Mesendoderm (in vitro differentiated cells): ENCODE measurements around the gene PDZD2.

Experiments
- DNase-seq: peaks from one replicate; pipeline ENCODE4 v3.0.0; 2013
- H2AK5ac ChIP-seq: 2 replicates; pipeline ENCODE4 v1.6.1; 2013; ENCODE audit warnings: low read length, inconsistent platforms
- H2BK120ac ChIP-seq: 2 replicates; pipeline ENCODE4 v1.6.1; 2013; ENCODE audit warnings: low read depth, mild to moderate bottlenecking, low read length, moderate library complexity, mixed read lengths
- H2BK15ac ChIP-seq: replicated peaks from 2 replicates; pipeline ENCODE4 v1.6.1; 2013; ENCODE audit warnings: low read depth, mild to moderate bottlenecking, moderate library complexity
- H2BK5ac ChIP-seq: 2 replicates; pipeline ENCODE4 v1.6.1; 2013; ENCODE audit warnings: low read length, inconsistent platforms
- H3K18ac ChIP-seq: 2 replicates; pipeline ENCODE4 v1.6.1; 2013; ENCODE audit warnings: mild to moderate bottlenecking, low read length, mixed read lengths
- H3K23ac ChIP-seq: one replicate; pipeline ENCODE4 v1.6.1; 2013; ENCODE audit warnings: low read length
- H3K27ac ChIP-seq: 2 replicates; pipeline ENCODE4 v1.5.1; 2013; ENCODE audit warnings: low read depth, mild to moderate bottlenecking, inconsistent platforms, low read length, moderate library complexity
- H3K27me3 ChIP-seq: 2 replicates; pipeline ENCODE4 v1.6.1; 2013; ENCODE audit warnings: low read length, control low read depth, mild to moderate bottlenecking, inconsistent platforms; ENCODE audit not compliant: insufficient read depth, poor library complexity
- H3K36me3 ChIP-seq: 2 replicates; pipeline ENCODE4 v1.6.1; 2013; ENCODE audit warnings: low read length, inconsistent platforms; ENCODE audit not compliant: control insufficient read depth, insufficient read depth
- H3K4ac ChIP-seq: one replicate; pipeline ENCODE4 v1.6.1; 2013; ENCODE audit warnings: low read depth, mild to moderate bottlenecking, low read length, moderate library complexity
- H3K4me1 ChIP-seq: 2 replicates; pipeline ENCODE4 v1.6.1; 2013; ENCODE audit warnings: low read depth, low read length, inconsistent platforms; ENCODE audit not compliant: control insufficient read depth
- H3K4me2 ChIP-seq: 2 replicates; pipeline ENCODE4 v1.6.1; 2013; ENCODE audit warnings: low read length
- H3K4me3 ChIP-seq: 2 replicates; pipeline ENCODE4 v1.5.1; 2013; ENCODE audit warnings: mild to moderate bottlenecking, low read length
- H3K56ac ChIP-seq: one replicate; pipeline ENCODE4 v1.6.1; 2013; ENCODE audit warnings: low read length
- H3K79me1 ChIP-seq: 2 replicates; pipeline ENCODE4 v1.6.1; 2013; ENCODE audit warnings: low read length, inconsistent platforms
- H3K79me2 ChIP-seq: 2 replicates; pipeline ENCODE4 v1.6.1; 2013; ENCODE audit warnings: mild to moderate bottlenecking, low read length; ENCODE audit not compliant: control insufficient read depth, insufficient read depth
- H3K9ac ChIP-seq: 2 replicates; pipeline ENCODE4 v1.6.1; 2013; ENCODE audit warnings: low read length, inconsistent platforms
- H4K5ac ChIP-seq: one replicate; pipeline ENCODE4 v1.6.1; 2013; ENCODE audit warnings: low read length
- H4K8ac ChIP-seq: one replicate; pipeline ENCODE4 v1.6.1; 2013; ENCODE audit warnings: low read depth, mild to moderate bottlenecking, control low read depth, low read length, moderate library complexity
- WGBS: extraction: QIAGEN DNeasy Blood & Tissue Kit; methylation state at CpG from one replicate; pipeline ENCODE4 v1.1.7; 2013; ENCODE audit warnings: low lambda C conversion rate, missing lambda C conversion rate; ENCODE audit not compliant: insufficient coverage; ENCODE audit errors: extremely low coverage; 5-methylcytosine and 5-hydroxymethylcytosine counted together

PDZD2 gene

GRCh38 chr5:32103521-32103920 lies 464.6 kb downstream of the PDZD2 start:
- Histone ChIP-seq H3K4me2 (no peak overlapping the region), H2BK15ac (no peak overlapping the region), H3K79me1 (no peaks in the 10 kb centered on the region), H3K4ac (no peak overlapping the region), H2AK5ac (no peak overlapping the region), H3K9ac (no peak overlapping the region), H3K79me2 (no peaks in the 10 kb centered on the region), H4K8ac (no peak overlapping the region), H2BK120ac (no peak overlapping the region), H3K4me3 (no peak overlapping the region), H3K27ac (no peak overlapping the region), H3K27me3 (no peaks in the 10 kb centered on the region), H3K23ac (no peak overlapping the region), H3K56ac (no peak overlapping the region), H4K5ac (no peak overlapping the region), H3K18ac (no peak overlapping the region), H3K36me3 (peaks cover 11% of the 10 kb centered on the region), H2BK5ac (no peak overlapping the region), H3K4me1 (no peaks in the 10 kb centered on the region)
- no peak for DNase-seq
- WGBS, result no CpG with 5 or more reads among the region's 12 CpGs

- H3K27me3 ChIP-seq, result no peaks in the 10 kb centered on the region
- H3K79me1 ChIP-seq, result peaks cover 5% of the 10 kb centered on the region
- H2BK120ac ChIP-seq, result no peak overlapping the region
- H3K9ac ChIP-seq, result no peak overlapping the region
- no peak overlapping the region for H3K4ac ChIP-seq
- no peak overlapping the region for H3K56ac ChIP-seq
- no peak overlapping the region for H2BK15ac ChIP-seq
- H3K23ac ChIP-seq, result no peak overlapping the region
- H3K4me3 ChIP-seq, result no peak overlapping the region
- H4K5ac ChIP-seq, result no peak overlapping the region
- peaks cover 6% of the 10 kb centered on the region for H3K36me3 ChIP-seq
- WGBS, result no CpG with 5 or more reads among the region's 4 CpGs
- no peaks in the 10 kb centered on the region for H3K4me1 ChIP-seq
- no peak overlapping the region for H2BK5ac ChIP-seq
- no peak overlapping the region for H2AK5ac ChIP-seq
- no peak overlapping the region for H3K18ac ChIP-seq
- no peaks in the 10 kb centered on the region for H3K79me2 ChIP-seq
- no peak for DNase-seq
- no peak overlapping the region for H4K8ac ChIP-seq
- H3K4me2 ChIP-seq, result no peak overlapping the region
- H3K27ac ChIP-seq, result no peak overlapping the region
These were observed 468.4 kb downstream of the PDZD2 start for GRCh38 chr5:32107291-32107690.

- Histone ChIP-seq H2BK15ac (no peak overlapping the region), H3K36me3 (peaks cover 6% of the 10 kb centered on the region), H3K56ac (no peak overlapping the region)
These were observed 469.2 kb downstream of the PDZD2 start for GRCh38 chr5:32108167-32108566.

GRCh38 chr5:32109236-32109635 lies 470.3 kb downstream of the PDZD2 start:
- H2AK5ac ChIP-seq, result no peak overlapping the region

More at GRCh38 chr5:32108167-32108566, 469.2 kb downstream of the PDZD2 start:
- H2AK5ac ChIP-seq, result no peak overlapping the region
- H3K9ac ChIP-seq, result no peak overlapping the region
- H3K18ac ChIP-seq, result no peak overlapping the region
- H4K5ac ChIP-seq, result no peak overlapping the region
- WGBS, result no CpG with 5 or more reads among the region's 4 CpGs
- no peak overlapping the region for H3K4me3 ChIP-seq
- no peaks in the 10 kb centered on the region for H3K79me2 ChIP-seq
- no peak overlapping the region for H2BK5ac ChIP-seq
- DNase-seq, result no peak
- peaks cover 5% of the 10 kb centered on the region for H3K79me1 ChIP-seq
- no peak overlapping the region for H3K27ac ChIP-seq
- H3K4me1 ChIP-seq, result no peaks in the 10 kb centered on the region
- no peak overlapping the region for H3K4ac ChIP-seq
- no peak overlapping the region for H3K23ac ChIP-seq
- H4K8ac ChIP-seq, result no peak overlapping the region
- no peak overlapping the region for H3K4me2 ChIP-seq
- H2BK120ac ChIP-seq, result no peak overlapping the region
- no peaks in the 10 kb centered on the region for H3K27me3 ChIP-seq

GRCh38 chr5:32110111-32110696 lies 471.3 kb downstream of the PDZD2 start:
- Histone ChIP-seq H3K4me1 (no peaks in the 10 kb centered on the region), H2BK15ac (no peak overlapping the region), H3K79me2 (no peaks in the 10 kb centered on the region), H3K36me3 (peaks cover 6% of the 10 kb centered on the region), H3K4me3 (no peak overlapping the region), H3K27ac (no peak overlapping the region), H3K27me3 (no peaks in the 10 kb centered on the region), H2AK5ac (no peak overlapping the region), H3K9ac (no peak overlapping the region), H4K5ac (no peak overlapping the region), H3K23ac (no peak overlapping the region), H2BK120ac (no peak overlapping the region), H2BK5ac (no peak overlapping the region), H3K4ac (no peak overlapping the region), H3K4me2 (no peak overlapping the region), H4K8ac (no peak overlapping the region), H3K79me1 (peaks cover 7% of the 10 kb centered on the region), H3K56ac (no peak overlapping the region), H3K18ac (no peak overlapping the region)
- no CpG with 5 or more reads among the region's 5 CpGs for WGBS
- no peak for DNase-seq

More at GRCh38 chr5:32109236-32109635, 470.3 kb downstream of the PDZD2 start:
- no peak overlapping the region for H3K23ac ChIP-seq
- no peak overlapping the region for H3K18ac ChIP-seq
- H3K36me3 ChIP-seq, result peaks cover 6% of the 10 kb centered on the region
- no peak overlapping the region for H3K9ac ChIP-seq
- DNase-seq, result no peak
- H3K56ac ChIP-seq, result no peak overlapping the region
- no peak overlapping the region for H4K8ac ChIP-seq
- no peak overlapping the region for H3K4me2 ChIP-seq
- no CpG with 5 or more reads among the region's 10 CpGs for WGBS
- no peaks in the 10 kb centered on the region for H3K79me2 ChIP-seq
- no peak overlapping the region for H2BK120ac ChIP-seq
- no peak overlapping the region for H3K27ac ChIP-seq
- peaks cover 7% of the 10 kb centered on the region for H3K79me1 ChIP-seq
- no peak overlapping the region for H4K5ac ChIP-seq
- H3K4me1 ChIP-seq, result no peaks in the 10 kb centered on the region
- H3K4ac ChIP-seq, result no peak overlapping the region
- H2BK5ac ChIP-seq, result no peak overlapping the region
- H3K27me3 ChIP-seq, result no peaks in the 10 kb centered on the region
- no peak overlapping the region for H3K4me3 ChIP-seq
- H2BK15ac ChIP-seq, result no peak overlapping the region

- Histone ChIP-seq H3K27me3 (no peaks in the 10 kb centered on the region), H3K4ac (no peak overlapping the region), H4K5ac (no peak overlapping the region), H4K8ac (no peak overlapping the region), H3K56ac (no peak overlapping the region), H3K4me1 (no peaks in the 10 kb centered on the region), H3K79me1 (peaks cover 6% of the 10 kb centered on the region), H3K23ac (no peak overlapping the region), H2BK15ac (no peak overlapping the region), H3K18ac (no peak overlapping the region), H2AK5ac (no peak overlapping the region), H3K36me3 (peaks cover 2% of the 10 kb centered on the region), H3K79me2 (peaks cover 1% of the 10 kb centered on the region), H3K9ac (no peak overlapping the region), H3K27ac (no peak overlapping the region), H3K4me2 (no peak overlapping the region), H2BK120ac (no peak overlapping the region), H2BK5ac (no peak overlapping the region), H3K4me3 (no peak overlapping the region)
- DNase-seq, result peak; percentile 37
- no CpG with 5 or more reads among the region's 3 CpGs for WGBS
These were observed 477.1 kb downstream of the PDZD2 start for GRCh38 chr5:32115985-32116384.
